OCI-LY1 (cell line): ENCODE results near the gene SMYD3.

ENCODE experiments used
- CTCF ChIP-seq: fragments of 200-600 bp; sonication (generic), shearing (Covaris generic); IDR thresholded peaks from 2 replicates; pipeline ENCODE4 v1.5.1; 2017; ENCODE audit warnings: mild to moderate bottlenecking, antibody characterized with exemption, low read length, moderate library complexity, mixed read lengths
- EZH2 ChIP-seq: fragments of 200-600 bp; sonication (generic), shearing (Covaris generic); IDR thresholded peaks from 2 replicates; pipeline ENCODE4 v1.8.0; 2017; ENCODE audit warnings: borderline replicate concordance, mixed run types, mild to moderate bottlenecking, antibody characterized with exemption, low read length, moderate library complexity, mixed read lengths

DNA sequence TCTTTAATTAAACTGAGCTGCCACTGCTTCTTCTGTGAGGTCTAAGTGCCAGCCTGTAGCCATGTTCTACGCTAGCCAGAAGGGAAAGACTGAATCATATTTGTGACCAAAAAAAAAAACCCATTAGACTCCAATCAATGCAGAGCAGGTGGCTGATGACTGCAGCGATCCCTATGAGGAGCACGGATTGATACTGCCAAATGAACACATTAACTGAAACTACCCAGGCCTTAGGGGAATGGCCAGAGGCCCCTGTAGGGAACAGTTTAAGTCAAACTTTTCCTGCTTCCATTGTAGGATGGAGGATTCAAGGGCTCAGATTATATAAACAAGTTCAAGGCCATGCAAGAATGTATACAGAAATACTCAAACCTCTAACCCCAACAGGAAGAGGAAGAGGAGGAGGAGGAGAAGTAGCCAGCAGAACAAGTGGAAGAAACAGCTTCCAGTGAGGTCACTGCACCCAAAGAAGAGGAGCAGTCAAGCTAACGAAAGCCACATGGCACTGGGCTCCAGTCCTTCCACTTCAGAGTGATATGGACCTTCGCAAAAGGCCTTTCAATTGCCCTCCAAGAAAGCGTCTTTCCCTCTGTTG is 328.3 kb downstream of the SMYD3 start:
- TF ChIP-seq CTCF (no peak), EZH2 (no peak)
